ENCODE data around the gene PLA2G15. TPM values are rescaled to one million over a fixed set of nuclear protein-coding genes. Genes with fewer than 3 reads are reported as not detected.

The PLA2G15 gene
- total RNA-seq, 1 donor from 2014 or later = 26.8 TPM

DNA sequence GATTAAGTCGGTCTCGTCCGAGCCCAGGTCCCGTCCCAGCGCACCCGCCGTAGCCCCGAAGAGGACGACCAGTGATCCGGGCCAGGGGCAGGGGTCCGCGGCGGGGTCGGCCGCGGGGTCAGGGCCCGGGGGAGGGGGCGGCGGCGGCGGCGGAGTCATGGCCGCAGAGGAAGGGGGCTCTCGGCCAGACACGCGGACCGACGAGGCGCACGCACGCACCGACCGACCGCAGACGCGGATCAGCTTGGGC lies 9.4 kb upstream of the PLA2G15 start, which contains the start of gene ESRP2:
TSS of gene ESRP2 (minus strand) at position 241 of the 250 bp plus-strand sequence. CDS start at position 159, 82 bp downstream.
- Mint-ChIP-seq H3K27ac (ENCODE audit: unreplicated experiment) (peak within 1 kb of the TSS; percentile 79), H3K27me3 (ENCODE audit: low read depth, unreplicated experiment) (peaks cover 4% of the 10 kb centered on the region), H3K9me3 (ENCODE audit: unreplicated experiment) (no peaks in the 10 kb centered on the region), H3K36me3 (ENCODE audit: low read depth, unreplicated experiment) (no peaks in the 10 kb centered on the region), H3K4me1 (ENCODE audit: low read depth, unreplicated experiment) (peaks cover 4% of the 10 kb centered on the region), H3K4me3 (ENCODE audit: unreplicated experiment) (peak within 1 kb of the TSS; percentile 82)
- Histone ChIP-seq H3K9ac (ENCODE audit: low read length) (peak within 1 kb of the TSS; percentile 79), H3K79me2 (ENCODE audit: insufficient read depth, low read length) (no peaks in the 10 kb centered on the region), H4K20me1 (ENCODE audit: insufficient read depth, low read length) (no peaks in the 10 kb centered on the region), H3K4me2 (ENCODE audit: low read length) (peak within 1 kb of the TSS; percentile 84), H3K4me1 (ENCODE audit: insufficient read depth, low read length) (peaks cover 22% of the 10 kb centered on the region), H2AFZ (ENCODE audit: low read depth, low read length) (peak within 1 kb of the TSS; percentile 75), H3K27ac (ENCODE audit: low read depth, low read length) (peak within 1 kb of the TSS; percentile 73), H3K9me3 (ENCODE audit: insufficient read depth, low read depth, low read length) (no peaks in the 10 kb centered on the region), H3K27me3 (ENCODE audit: insufficient read depth, low read length) (peaks cover 15% of the 10 kb centered on the region), H3K4me3 (ENCODE audit: insufficient read depth, low read depth, low read length) (peak within 1 kb of the TSS; percentile 65), H3K36me3 (ENCODE audit: insufficient read depth, low read length) (no peaks in the 10 kb centered on the region)
- DNase-seq (ENCODE audit: low read depth) (no peak), FAIRE-seq (no peak)
- TF ChIP-seq, protein P1, sequence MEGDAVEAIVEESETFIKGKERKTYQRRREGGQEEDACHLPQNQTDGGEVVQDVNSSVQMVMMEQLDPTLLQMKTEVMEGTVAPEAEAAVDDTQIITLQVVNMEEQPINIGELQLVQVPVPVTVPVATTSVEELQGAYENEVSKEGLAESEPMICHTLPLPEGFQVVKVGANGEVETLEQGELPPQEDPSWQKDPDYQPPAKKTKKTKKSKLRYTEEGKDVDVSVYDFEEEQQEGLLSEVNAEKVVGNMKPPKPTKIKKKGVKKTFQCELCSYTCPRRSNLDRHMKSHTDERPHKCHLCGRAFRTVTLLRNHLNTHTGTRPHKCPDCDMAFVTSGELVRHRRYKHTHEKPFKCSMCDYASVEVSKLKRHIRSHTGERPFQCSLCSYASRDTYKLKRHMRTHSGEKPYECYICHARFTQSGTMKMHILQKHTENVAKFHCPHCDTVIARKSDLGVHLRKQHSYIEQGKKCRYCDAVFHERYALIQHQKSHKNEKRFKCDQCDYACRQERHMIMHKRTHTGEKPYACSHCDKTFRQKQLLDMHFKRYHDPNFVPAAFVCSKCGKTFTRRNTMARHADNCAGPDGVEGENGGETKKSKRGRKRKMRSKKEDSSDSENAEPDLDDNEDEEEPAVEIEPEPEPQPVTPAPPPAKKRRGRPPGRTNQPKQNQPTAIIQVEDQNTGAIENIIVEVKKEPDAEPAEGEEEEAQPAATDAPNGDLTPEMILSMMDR (IDR thresholded peaks at IDR 0.05; ENCODE audit: insufficient read depth, low read depth, low read length) = no peak
- TF ChIP-seq EZH2 (IDR thresholded peaks at IDR 0.05; ENCODE audit: insufficient read depth, low read length) = no peak

DNA sequence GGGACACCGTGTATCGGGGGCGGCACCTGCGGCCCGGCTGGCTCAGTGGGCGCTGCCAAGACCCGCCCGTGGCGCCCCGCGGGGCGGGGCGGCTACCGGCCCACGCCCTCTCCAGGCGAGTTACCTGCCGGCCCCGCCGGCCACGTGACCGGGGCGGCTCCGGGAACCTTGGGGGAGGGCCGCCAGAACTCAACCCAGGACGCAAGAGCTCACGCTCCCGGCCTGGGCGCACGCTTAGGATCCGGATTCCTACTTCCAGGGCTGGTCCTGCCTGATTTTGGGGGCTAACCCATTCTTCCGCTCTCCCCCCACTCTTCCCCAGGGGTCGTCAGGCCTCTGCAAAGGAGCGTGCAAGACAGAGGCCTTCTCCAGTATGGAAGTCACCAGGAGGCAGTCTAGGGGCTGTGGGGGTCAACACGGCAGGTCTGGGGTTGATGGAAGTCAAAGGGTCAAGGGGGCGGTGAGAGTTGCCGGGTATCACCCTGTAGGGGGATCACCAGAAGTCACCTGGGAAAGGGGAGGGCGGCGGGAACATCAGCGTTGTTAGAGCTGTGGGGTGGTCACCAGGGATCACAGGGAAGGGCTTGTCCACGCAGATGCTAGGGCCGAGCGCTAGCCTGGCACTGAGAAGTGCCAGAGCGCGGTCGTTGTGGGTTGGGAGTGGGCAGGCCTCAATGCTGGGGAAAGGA lies 8.9 kb upstream of the PLA2G15 start:
- peak overlapping the region; percentile 75 for H2AFZ ChIP-seq (ENCODE audit: low read depth, low read length)
- Mint-ChIP-seq H3K4me3 (ENCODE audit: unreplicated experiment) (peak overlapping the region; percentile 82), H3K4me1 (ENCODE audit: low read depth, unreplicated experiment) (peaks cover 4% of the 10 kb centered on the region), H3K36me3 (ENCODE audit: low read depth, unreplicated experiment) (no peaks in the 10 kb centered on the region), H3K9me3 (ENCODE audit: unreplicated experiment) (no peaks in the 10 kb centered on the region), H3K27ac (ENCODE audit: unreplicated experiment) (peak overlapping the region; percentile 79), H3K27me3 (ENCODE audit: low read depth, unreplicated experiment) (peaks cover 4% of the 10 kb centered on the region)
- no peak overlapping the region for H3K27ac ChIP-seq (ENCODE audit: low read depth, low read length)
- no peaks in the 10 kb centered on the region for H4K20me1 ChIP-seq (ENCODE audit: insufficient read depth, low read length)
- H3K79me2 ChIP-seq (ENCODE audit: insufficient read depth, low read length) = no peaks in the 10 kb centered on the region
- TF ChIP-seq, protein P1 (IDR thresholded peaks at IDR 0.05; ENCODE audit: insufficient read depth, low read depth, low read length) = no peak
- peak; percentile 76 for TF ChIP-seq EZH2 (IDR thresholded peaks at IDR 0.05; ENCODE audit: insufficient read depth, low read length)
- H3K36me3 ChIP-seq (ENCODE audit: insufficient read depth, low read length) = no peaks in the 10 kb centered on the region
- no peaks in the 10 kb centered on the region for H3K9me3 ChIP-seq (ENCODE audit: insufficient read depth, low read depth, low read length)
- DNase-seq (ENCODE audit: low read depth) (no peak), FAIRE-seq (no peak)
- peak overlapping the region; percentile 65 for H3K4me3 ChIP-seq (ENCODE audit: insufficient read depth, low read depth, low read length)
- peak overlapping the region; percentile 84 for H3K4me2 ChIP-seq (ENCODE audit: low read length)
- H3K9ac ChIP-seq (ENCODE audit: low read length) = peak overlapping the region; percentile 79
- H3K4me1 ChIP-seq (ENCODE audit: insufficient read depth, low read length) = peaks cover 22% of the 10 kb centered on the region
- H3K27me3 ChIP-seq (ENCODE audit: insufficient read depth, low read length) = peaks cover 15% of the 10 kb centered on the region

DNA sequence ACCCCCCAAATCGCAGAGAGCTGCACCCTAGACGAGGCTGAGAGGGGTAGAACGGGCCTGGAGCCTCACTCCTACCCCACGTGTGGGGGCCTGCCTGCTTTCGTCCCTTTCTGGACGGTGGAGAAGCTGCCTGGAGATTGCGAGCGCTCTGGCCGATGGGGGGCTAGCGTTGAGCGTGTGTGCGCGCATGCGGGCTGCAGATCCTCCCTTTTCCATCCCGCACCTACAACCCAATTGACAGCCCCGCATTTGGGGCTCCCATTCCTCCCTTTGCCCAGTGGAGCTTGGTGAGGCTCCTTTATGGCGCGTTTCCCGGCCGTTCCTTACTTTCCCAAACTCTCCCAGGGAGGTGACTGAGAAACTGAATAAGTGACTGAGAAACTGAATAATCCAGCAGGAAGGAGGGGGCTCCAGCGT lies 8.3 kb upstream of the PLA2G15 start:
- H2AFZ ChIP-seq (ENCODE audit: low read depth, low read length) = peak overlapping the region; percentile 75
- no peaks in the 10 kb centered on the region for H4K20me1 ChIP-seq (ENCODE audit: insufficient read depth, low read length)
- no peaks in the 10 kb centered on the region for H3K9me3 Mint-ChIP-seq (ENCODE audit: unreplicated experiment)
- H3K4me2 ChIP-seq (ENCODE audit: low read length) = peak overlapping the region; percentile 84
- peaks cover 22% of the 10 kb centered on the region for H3K4me1 ChIP-seq (ENCODE audit: insufficient read depth, low read length)
- peak overlapping the region; percentile 73 for H3K27ac ChIP-seq (ENCODE audit: low read depth, low read length)
- peak overlapping the region; percentile 79 for H3K27ac Mint-ChIP-seq (ENCODE audit: unreplicated experiment)
- no peaks in the 10 kb centered on the region for H3K36me3 Mint-ChIP-seq (ENCODE audit: low read depth, unreplicated experiment)
- peaks cover 4% of the 10 kb centered on the region for H3K4me1 Mint-ChIP-seq (ENCODE audit: low read depth, unreplicated experiment)
- H3K9me3 ChIP-seq (ENCODE audit: insufficient read depth, low read depth, low read length) = no peaks in the 10 kb centered on the region
- peaks cover 15% of the 10 kb centered on the region for H3K27me3 ChIP-seq (ENCODE audit: insufficient read depth, low read length)
- H3K27me3 Mint-ChIP-seq (ENCODE audit: low read depth, unreplicated experiment) = peaks cover 4% of the 10 kb centered on the region
- TF ChIP-seq EZH2 (IDR thresholded peaks at IDR 0.05; ENCODE audit: insufficient read depth, low read length) = no peak
- TF ChIP-seq, protein P1 (IDR thresholded peaks at IDR 0.05; ENCODE audit: insufficient read depth, low read depth, low read length) = no peak
- H3K9ac ChIP-seq (ENCODE audit: low read length) = peak overlapping the region; percentile 79
- DNase-seq (ENCODE audit: low read depth) (no peak), FAIRE-seq (no peak)
- no peaks in the 10 kb centered on the region for H3K36me3 ChIP-seq (ENCODE audit: insufficient read depth, low read length)
- peak overlapping the region; percentile 82 for H3K4me3 Mint-ChIP-seq (ENCODE audit: unreplicated experiment)
- peak overlapping the region; percentile 65 for H3K4me3 ChIP-seq (ENCODE audit: insufficient read depth, low read depth, low read length)
- no peaks in the 10 kb centered on the region for H3K79me2 ChIP-seq (ENCODE audit: insufficient read depth, low read length)
